Stimulated activated CD8-positive, alpha-beta memory T cell treated with anti-CD3 and anti-CD28 coated beads, Interleukin-2, amount 100 ng/mL, for 1 hour (primary cell): ENCODE measurements around the gene DEPDC7.
"Not testable (repeated sequence)": the region's sequence is repeated elsewhere in the genome, so short reads cannot be mapped to it uniquely, and the experiment has no call there.

Source experiments
- DNase-seq, 2 donors: peaks; one replicate each; pipeline ENCODE4 v3.0.0-alpha.2; 2020; ENCODE audit warnings: low read depth in 2 of 2

DEPDC7 gene

GRCh38 chr11:33015621-33016551 is at the start of gene DEPDC7:
Gene DEPDC7, plus strand, starts transcription at chr11:33015878. Its CDS starts 78 bp downstream, at chr11:33015956.
- peak; percentile 56 to 60 for DNase-seq

- no peak for DNase-seq
Measured at GRCh38 chr11:32968541-32968940, 47.1 kb upstream of the DEPDC7 start.

GRCh38 chr11:32972233-32972632 is 43.4 kb upstream of the DEPDC7 start:
- DNase-seq: not testable (repeated sequence)

GRCh38 chr11:32972781-32973180 is 42.9 kb upstream of the DEPDC7 start:
- no peak for DNase-seq

GRCh38 chr11:32982626-32983025 is 33.1 kb upstream of the DEPDC7 start:
- no peak for DNase-seq

- no peak for DNase-seq
Measured at GRCh38 chr11:32983506-32983905, 32.2 kb upstream of the DEPDC7 start.

- DNase-seq: no peak
Measured at GRCh38 chr11:32985600-32985999, 30.1 kb upstream of the DEPDC7 start.

GRCh38 chr11:32987851-32988250 is 27.8 kb upstream of the DEPDC7 start:
- no peak for DNase-seq

GRCh38 chr11:32990481-32990880 is 25.2 kb upstream of the DEPDC7 start:
- no peak for DNase-seq

GRCh38 chr11:32991427-32991826 is 24.3 kb upstream of the DEPDC7 start:
- DNase-seq: no peak

- DNase-seq: no peak
Measured at GRCh38 chr11:32991898-32992297, 23.8 kb upstream of the DEPDC7 start.

- no peak for DNase-seq
Measured at GRCh38 chr11:33000181-33000580, 15.5 kb upstream of the DEPDC7 start.

- no peak for DNase-seq
Measured at GRCh38 chr11:33001281-33001680, 14.4 kb upstream of the DEPDC7 start.

- DNase-seq: no peak
Measured at GRCh38 chr11:33001751-33002542, 13.7 kb upstream of the DEPDC7 start.

- no peak for DNase-seq
Measured at GRCh38 chr11:33005175-33005574, 10.5 kb upstream of the DEPDC7 start.

- no peak for DNase-seq
Measured at GRCh38 chr11:33006010-33006409, 9.7 kb upstream of the DEPDC7 start.

GRCh38 chr11:33013755-33014154 is 1.9 kb upstream of the DEPDC7 start:
- no peak for DNase-seq

- no peak for DNase-seq
Measured at GRCh38 chr11:33016654-33017053, 976 bp downstream of the DEPDC7 start.

- DNase-seq: no peak
Measured at GRCh38 chr11:33017478-33017877, 1.8 kb downstream of the DEPDC7 start.

GRCh38 chr11:33017965-33018364 is 2.3 kb downstream of the DEPDC7 start:
- DNase-seq: no peak

- no peak for DNase-seq
Measured at GRCh38 chr11:33018840-33019239, 3.2 kb downstream of the DEPDC7 start.

GRCh38 chr11:33021501-33021900 is 5.8 kb downstream of the DEPDC7 start:
- no peak for DNase-seq

GRCh38 chr11:33021937-33022336 is 6.3 kb downstream of the DEPDC7 start:
- no peak for DNase-seq
